Endothelial cell (in vitro differentiated cells): ENCODE measurements around the gene DSTN. TPM values are rescaled to one million over a fixed set of nuclear protein-coding genes. Genes with fewer than 3 reads are reported as not detected.

Experiments used
- DNase-seq: peaks from one replicate; pipeline ENCODE4 v3.0.0; 2021; ENCODE audit warnings: low spot score
- H3K27ac Mint-ChIP-seq: one replicate; pipeline ENCODE4 v1.8.0; 2021; ENCODE audit warnings: mixed read lengths, inconsistent platforms; ENCODE audit not compliant: unreplicated experiment
- H3K27me3 Mint-ChIP-seq: one replicate; pipeline ENCODE4 v1.8.0; 2021; ENCODE audit warnings: mild to moderate bottlenecking, moderate library complexity, mixed read lengths, inconsistent platforms; ENCODE audit not compliant: unreplicated experiment
- H3K36me3 Mint-ChIP-seq: one replicate; pipeline ENCODE4 v1.8.0; 2021; ENCODE audit warnings: mild to moderate bottlenecking, low read depth, mixed read lengths, inconsistent platforms; ENCODE audit not compliant: unreplicated experiment
- H3K4me1 Mint-ChIP-seq: one replicate; pipeline ENCODE4 v1.8.0; 2021; ENCODE audit warnings: mild to moderate bottlenecking, mixed read lengths, inconsistent platforms; ENCODE audit not compliant: unreplicated experiment
- H3K4me3 Mint-ChIP-seq: one replicate; pipeline ENCODE4 v1.8.0; 2021; ENCODE audit warnings: mild to moderate bottlenecking, mixed read lengths, inconsistent platforms; ENCODE audit not compliant: unreplicated experiment
- H3K9me3 Mint-ChIP-seq: one replicate; pipeline ENCODE4 v1.8.0; 2021; ENCODE audit warnings: mixed read lengths, inconsistent platforms; ENCODE audit not compliant: unreplicated experiment
- total RNA-seq: library from RNA; stranded (reverse); fragmentation: NEBNext Ultra II Directional; extraction: Animal tissue kit (Norgen Biotek cat#: 25700); gene quantifications from one replicate; pipeline ENCODE4 v1.2.1, GENCODE V29; 2021; ENCODE audit not compliant: unreplicated experiment
- TF ChIP-seq, protein P1 (sequence below): fragments of 200-600 bp; sonication (generic); IDR thresholded peaks from one replicate; pipeline ENCODE4 v1.5.0; 2021; ENCODE audit warnings: antibody characterized with exemption; ENCODE audit not compliant: unreplicated experiment

DSTN gene
- total RNA-seq, 1 donor from 2014 or later, result 142 TPM

DNA sequence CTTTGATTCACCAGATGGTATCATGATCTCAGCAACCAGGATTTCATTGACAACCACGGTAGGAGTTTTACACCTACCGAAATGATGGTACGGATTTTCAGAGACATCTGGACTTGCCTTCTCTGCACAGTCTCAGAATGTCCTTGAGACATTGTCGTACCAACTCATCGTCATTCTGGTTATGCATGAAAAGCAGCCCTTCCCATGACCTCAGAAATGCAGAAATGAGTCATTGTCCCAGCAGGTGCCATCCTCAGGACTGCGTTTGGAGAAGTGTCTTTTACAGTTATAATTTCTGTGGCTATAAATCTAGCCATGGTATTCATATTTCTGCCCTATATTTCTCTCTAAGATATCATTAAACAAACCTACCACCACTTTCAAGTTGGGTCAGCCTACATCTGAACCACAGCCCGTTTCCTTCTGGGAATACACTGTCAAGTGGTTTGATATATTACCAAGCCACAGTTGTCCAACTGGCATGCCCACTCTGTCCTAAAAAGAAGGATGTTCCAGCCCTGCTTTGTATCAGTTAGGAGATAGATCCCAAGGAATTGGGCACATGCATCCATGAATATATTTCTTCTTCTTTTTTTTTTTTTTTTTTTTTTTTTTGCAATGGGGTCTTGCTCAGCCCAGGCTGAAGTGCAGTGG, 31.2 kb upstream of the DSTN start:
- Mint-ChIP-seq H3K27me3 (no peaks in the 10 kb centered on the region), H3K9me3 (no peaks in the 10 kb centered on the region), H3K4me3 (no peak overlapping the region), H3K36me3 (no peaks in the 10 kb centered on the region), H3K27ac (no peak overlapping the region), H3K4me1 (peaks cover 8% of the 10 kb centered on the region)
- TF ChIP-seq, protein P1, sequence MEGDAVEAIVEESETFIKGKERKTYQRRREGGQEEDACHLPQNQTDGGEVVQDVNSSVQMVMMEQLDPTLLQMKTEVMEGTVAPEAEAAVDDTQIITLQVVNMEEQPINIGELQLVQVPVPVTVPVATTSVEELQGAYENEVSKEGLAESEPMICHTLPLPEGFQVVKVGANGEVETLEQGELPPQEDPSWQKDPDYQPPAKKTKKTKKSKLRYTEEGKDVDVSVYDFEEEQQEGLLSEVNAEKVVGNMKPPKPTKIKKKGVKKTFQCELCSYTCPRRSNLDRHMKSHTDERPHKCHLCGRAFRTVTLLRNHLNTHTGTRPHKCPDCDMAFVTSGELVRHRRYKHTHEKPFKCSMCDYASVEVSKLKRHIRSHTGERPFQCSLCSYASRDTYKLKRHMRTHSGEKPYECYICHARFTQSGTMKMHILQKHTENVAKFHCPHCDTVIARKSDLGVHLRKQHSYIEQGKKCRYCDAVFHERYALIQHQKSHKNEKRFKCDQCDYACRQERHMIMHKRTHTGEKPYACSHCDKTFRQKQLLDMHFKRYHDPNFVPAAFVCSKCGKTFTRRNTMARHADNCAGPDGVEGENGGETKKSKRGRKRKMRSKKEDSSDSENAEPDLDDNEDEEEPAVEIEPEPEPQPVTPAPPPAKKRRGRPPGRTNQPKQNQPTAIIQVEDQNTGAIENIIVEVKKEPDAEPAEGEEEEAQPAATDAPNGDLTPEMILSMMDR, result no peak
- no peak for DNase-seq

DNA sequence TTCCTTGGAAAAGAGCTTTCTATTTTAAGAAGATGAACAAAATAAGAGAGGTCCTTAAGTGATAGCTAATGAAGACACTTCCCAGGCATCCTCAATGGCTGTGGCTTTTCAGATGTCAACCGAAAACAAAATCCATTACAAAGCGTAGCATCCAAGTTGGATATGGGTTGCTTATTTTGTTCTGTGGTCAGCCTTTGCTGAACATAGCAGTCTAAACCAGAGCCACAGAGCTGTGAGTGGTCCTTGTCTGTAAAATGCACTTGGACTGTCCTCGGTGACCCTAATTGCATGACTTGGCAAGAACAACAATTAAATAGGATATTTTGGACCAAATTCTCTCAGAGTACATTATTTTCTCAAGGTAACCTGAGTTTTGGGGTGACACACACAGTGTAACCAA, 28.3 kb upstream of the DSTN start:
- Mint-ChIP-seq H3K9me3 (no peaks in the 10 kb centered on the region), H3K27ac (no peak overlapping the region), H3K36me3 (no peaks in the 10 kb centered on the region), H3K4me1 (peaks cover 4% of the 10 kb centered on the region), H3K4me3 (no peak overlapping the region), H3K27me3 (no peaks in the 10 kb centered on the region)
- TF ChIP-seq, protein P1, result no peak
- DNase-seq, result no peak

DNA sequence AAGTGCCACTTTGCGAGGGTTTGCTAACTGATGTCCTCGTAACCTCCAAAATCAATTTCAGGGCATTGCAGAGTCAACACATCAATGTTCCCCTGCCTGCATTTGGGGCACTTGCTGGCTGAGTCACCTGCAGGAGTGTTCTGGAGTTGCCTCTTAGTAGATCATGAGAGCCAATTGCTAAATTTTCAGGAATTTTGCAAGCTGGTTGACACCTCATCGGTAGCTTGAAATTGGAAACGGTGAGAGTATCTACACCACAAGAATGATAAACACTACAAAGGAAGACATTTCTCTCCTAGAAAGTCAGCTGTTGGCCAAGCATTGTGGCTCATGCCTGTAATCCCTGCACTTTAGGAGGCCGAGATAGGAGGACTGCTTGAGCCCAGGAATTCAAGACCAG, 27.9 kb upstream of the DSTN start:
- Mint-ChIP-seq H3K4me3 (no peak overlapping the region), H3K27ac (no peak overlapping the region), H3K4me1 (peaks cover 4% of the 10 kb centered on the region), H3K36me3 (no peaks in the 10 kb centered on the region), H3K27me3 (no peaks in the 10 kb centered on the region), H3K9me3 (no peaks in the 10 kb centered on the region)
- DNase-seq, result no peak
- TF ChIP-seq, protein P1, result no peak

DNA sequence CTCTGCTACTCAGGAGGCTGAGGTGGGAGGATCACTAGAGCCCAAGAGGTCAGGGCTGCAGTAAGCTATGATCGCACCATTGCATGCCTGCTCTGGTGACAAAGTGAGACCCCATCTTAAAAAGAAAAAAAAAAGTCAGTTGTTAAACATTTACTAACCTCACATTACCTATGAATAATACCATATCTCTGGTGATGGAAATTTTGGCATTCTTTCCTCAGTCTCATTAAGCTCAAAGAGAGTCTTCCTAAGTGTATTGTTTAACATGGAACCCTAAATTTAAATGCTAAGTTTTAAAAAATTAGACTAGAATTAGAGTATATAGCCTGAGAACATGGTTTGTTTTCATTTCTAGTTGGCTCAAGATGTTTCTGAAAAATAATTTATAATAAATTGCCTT, 27.4 kb upstream of the DSTN start:
- Mint-ChIP-seq H3K27ac (no peak overlapping the region), H3K36me3 (no peaks in the 10 kb centered on the region), H3K4me1 (peaks cover 4% of the 10 kb centered on the region)

DNA sequence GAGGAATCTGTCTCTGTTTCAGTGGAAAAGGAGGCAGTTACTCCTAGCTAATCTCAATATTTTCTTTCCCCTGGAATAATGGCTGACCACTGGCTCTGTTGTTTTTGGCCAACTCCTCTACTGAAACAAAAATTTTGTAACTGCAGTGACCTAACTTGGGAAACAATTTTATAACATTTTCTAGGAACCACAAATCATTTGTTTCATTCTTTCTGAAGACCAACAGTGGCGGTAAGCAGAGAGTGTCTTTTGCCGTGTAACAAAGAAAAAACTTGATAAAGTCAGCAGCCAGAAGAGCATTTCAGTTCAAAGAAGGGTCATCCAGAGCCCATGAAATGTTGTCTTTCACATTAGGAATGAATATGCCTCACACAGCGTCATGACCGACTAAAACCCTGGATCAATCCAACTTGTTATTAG, 26.9 kb upstream of the DSTN start:
- H3K27me3 Mint-ChIP-seq, result no peaks in the 10 kb centered on the region
- TF ChIP-seq, protein P1, result no peak
- peaks cover 4% of the 10 kb centered on the region for H3K4me1 Mint-ChIP-seq
- H3K9me3 Mint-ChIP-seq, result no peaks in the 10 kb centered on the region
- DNase-seq, result no peak
- no peaks in the 10 kb centered on the region for H3K36me3 Mint-ChIP-seq
- H3K27ac Mint-ChIP-seq, result no peak overlapping the region
- H3K4me3 Mint-ChIP-seq, result no peak overlapping the region

More for the DNA sequence above, 27.4 kb upstream of the DSTN start:
- Mint-ChIP-seq H3K27me3 (no peaks in the 10 kb centered on the region), H3K4me3 (no peak overlapping the region), H3K9me3 (no peaks in the 10 kb centered on the region)
- TF ChIP-seq, protein P1, result no peak
- no peak for DNase-seq
